Kidney (tissue), 14 donors: ENCODE measurements around the gene RASL11A. TPM values are rescaled to one million over a fixed set of nuclear protein-coding genes. Genes with fewer than 3 reads are reported as not detected.

ENCODE experiments used
- DNase-seq, 5 donors: peaks; one replicate each; pipeline ENCODE4 v3.0.0-alpha.2; 2013 to 2020
- FAIRE-seq: peaks from 2 replicates; lab custom pipeline; 2012; peaks lifted over from hg19 to GRCh38; lab: Jason Lieb, UNC
- H3K27ac ChIP-seq, 2 donors: one replicate each; pipeline ENCODE4 v1.7.0; 2013; ENCODE audit warnings: low read depth in 2 of 2, low read length in 2 of 2, inconsistent platforms in 1 of 2
- H3K27me3 ChIP-seq: one replicate; pipeline ENCODE4 v1.7.1; 2013; ENCODE audit warnings: low read length, inconsistent platforms; ENCODE audit not compliant: control insufficient read depth, insufficient read depth
- H3K36me3 ChIP-seq, 3 donors: one replicate each; pipeline versions ENCODE4 v1.7.0 to v1.7.1; 2013; ENCODE audit warnings: low read length in 3 of 3, control low read depth in 1 of 3, inconsistent platforms in 1 of 3; ENCODE audit not compliant: insufficient read depth in 3 of 3, control insufficient read depth in 2 of 3
- H3K4me1 ChIP-seq, 3 donors: one replicate each; pipeline versions ENCODE4 v1.7.0 to v1.7.1; 2013; ENCODE audit warnings: low read length in 3 of 3, inconsistent platforms in 1 of 3, low read depth in 1 of 3; ENCODE audit not compliant: control insufficient read depth in 2 of 3, insufficient read depth in 2 of 3
- H3K4me3 ChIP-seq, 3 donors: one replicate each; pipeline versions ENCODE4 v1.7.0 to v1.8.1; 2013; ENCODE audit warnings: low read length in 3 of 3, control low read depth in 1 of 3, inconsistent platforms in 1 of 3
- H3K9ac ChIP-seq, 3 donors: one replicate each; pipeline versions ENCODE4 v1.7.0 to v1.7.1; 2013; ENCODE audit warnings: low read length in 3 of 3, control low read depth in 1 of 3, inconsistent platforms in 1 of 3
- H3K9me3 ChIP-seq, 3 donors: one replicate each; pipeline versions ENCODE4 v1.7.0 to v1.7.1; 2013; ENCODE audit warnings: low read length in 3 of 3, control low read depth in 1 of 3, inconsistent platforms in 1 of 3; ENCODE audit not compliant: control insufficient read depth in 2 of 3, insufficient read depth in 1 of 3
- intact Hi-C: fragments of 100-400 bp; cut with DNase I; formaldehyde crosslinking; loops from one replicate; pipeline ENCODE4 v1.11.1; 2022
- polyA plus RNA-seq: library from polyadenylated mRNA; stranded (reverse); fragments of 350-450 nt; fragmentation: Illumina TruSeq; extraction: RNeasy Lipid Tissue Mini Kit (QIAGEN cat#74804); gene quantifications from one replicate; pipeline ENCODE4 v1.2.3, GENCODE V29; 2014; ENCODE audit warnings: low read depth, low replicate concordance; ENCODE audit not compliant: insufficient read depth
- total RNA-seq: library from RNA; stranded (reverse); fragmentation: NEBNext Ultra II Directional; extraction: Animal tissue kit (Norgen Biotek cat#: 25700); gene quantifications from one replicate; pipeline ENCODE4 v1.2.1, GENCODE V29; 2021
- TF ChIP-seq, protein P1 (sequence below): IDR thresholded peaks from 3 replicates; pipeline ENCODE4 v1.5.1; 2012; ENCODE audit warnings: mild to moderate bottlenecking, moderate library complexity, borderline replicate concordance; ENCODE audit not compliant: insufficient read depth; ENCODE audit errors: extremely low read depth
- donor health status: control.
- donor health status: control.
- donor health status: control.
- donor health status: control.
- donor health status: control.
- donor health status: DM: yes; HTN: yes; CAD: no.
- donor health status: Normal renal cell carcinoma (clear cell type).

Gene RASL11A
- total and polyA plus RNA-seq, 2 donors from 2014 or later = 42.4 to 66.6 TPM

DNA sequence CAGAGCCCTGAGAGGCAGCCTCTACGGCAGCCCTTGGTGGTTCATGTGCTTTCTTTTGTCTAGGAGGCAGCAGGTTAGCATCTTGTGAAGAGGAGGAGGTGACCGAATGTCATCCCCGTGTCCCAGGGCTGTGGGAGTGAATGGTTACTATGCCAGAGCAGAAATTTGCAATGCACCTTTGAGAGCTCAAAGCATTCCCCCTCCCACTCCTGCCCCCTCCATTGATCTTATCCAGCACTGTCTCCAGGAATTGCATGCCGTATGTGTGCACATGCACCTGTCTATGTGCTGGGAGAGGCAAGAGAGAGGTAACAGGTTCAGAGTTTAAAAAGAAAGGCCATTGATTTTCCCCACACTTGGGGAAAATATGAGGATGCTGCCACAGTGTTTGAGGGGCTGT, 10.2 kb downstream of the RASL11A start:
- no peaks in the 10 kb centered on the region for H3K9me3 ChIP-seq
- no peaks in the 10 kb centered on the region for H3K36me3 ChIP-seq
- DNase-seq = no peak
- H3K27ac ChIP-seq = no peak overlapping the region
- intact Hi-C loops = no loop called here
- H3K9ac ChIP-seq = no peak overlapping the region
- H3K27me3 ChIP-seq = no peaks in the 10 kb centered on the region
- H3K4me1 ChIP-seq = no peaks in the 10 kb centered on the region
- H3K4me3 ChIP-seq = no peak overlapping the region
- FAIRE-seq = no peak
- TF ChIP-seq, protein P1, sequence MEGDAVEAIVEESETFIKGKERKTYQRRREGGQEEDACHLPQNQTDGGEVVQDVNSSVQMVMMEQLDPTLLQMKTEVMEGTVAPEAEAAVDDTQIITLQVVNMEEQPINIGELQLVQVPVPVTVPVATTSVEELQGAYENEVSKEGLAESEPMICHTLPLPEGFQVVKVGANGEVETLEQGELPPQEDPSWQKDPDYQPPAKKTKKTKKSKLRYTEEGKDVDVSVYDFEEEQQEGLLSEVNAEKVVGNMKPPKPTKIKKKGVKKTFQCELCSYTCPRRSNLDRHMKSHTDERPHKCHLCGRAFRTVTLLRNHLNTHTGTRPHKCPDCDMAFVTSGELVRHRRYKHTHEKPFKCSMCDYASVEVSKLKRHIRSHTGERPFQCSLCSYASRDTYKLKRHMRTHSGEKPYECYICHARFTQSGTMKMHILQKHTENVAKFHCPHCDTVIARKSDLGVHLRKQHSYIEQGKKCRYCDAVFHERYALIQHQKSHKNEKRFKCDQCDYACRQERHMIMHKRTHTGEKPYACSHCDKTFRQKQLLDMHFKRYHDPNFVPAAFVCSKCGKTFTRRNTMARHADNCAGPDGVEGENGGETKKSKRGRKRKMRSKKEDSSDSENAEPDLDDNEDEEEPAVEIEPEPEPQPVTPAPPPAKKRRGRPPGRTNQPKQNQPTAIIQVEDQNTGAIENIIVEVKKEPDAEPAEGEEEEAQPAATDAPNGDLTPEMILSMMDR = no peak

DNA sequence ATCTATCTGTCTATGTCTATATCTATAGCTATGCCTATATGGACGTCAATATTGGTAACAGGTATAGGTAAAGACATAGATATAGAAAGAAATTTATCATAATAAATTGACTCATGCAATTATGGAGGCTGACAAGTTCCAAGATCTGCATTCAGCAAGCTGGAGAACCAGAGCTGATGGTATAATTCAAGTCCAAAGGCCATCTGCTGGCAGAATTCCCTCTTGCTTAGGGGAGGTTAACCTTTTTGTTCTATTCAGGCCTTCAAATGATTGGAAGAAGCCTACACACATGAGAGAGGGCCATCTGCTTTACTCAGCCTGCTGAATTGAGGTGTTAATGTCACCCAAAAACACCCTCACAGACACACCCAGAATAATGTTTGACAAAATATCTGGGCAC, 10.8 kb downstream of the RASL11A start:
- Histone ChIP-seq H3K4me1 (no peaks in the 10 kb centered on the region), H3K27ac (no peak overlapping the region), H3K4me3 (no peak overlapping the region), H3K9me3 (no peaks in the 10 kb centered on the region), H3K9ac (no peak overlapping the region), H3K27me3 (no peaks in the 10 kb centered on the region), H3K36me3 (no peaks in the 10 kb centered on the region)
- FAIRE-seq (no peak), DNase-seq (no peak)
- intact Hi-C loops = no loop called here
- TF ChIP-seq, protein P1 = no peak

DNA sequence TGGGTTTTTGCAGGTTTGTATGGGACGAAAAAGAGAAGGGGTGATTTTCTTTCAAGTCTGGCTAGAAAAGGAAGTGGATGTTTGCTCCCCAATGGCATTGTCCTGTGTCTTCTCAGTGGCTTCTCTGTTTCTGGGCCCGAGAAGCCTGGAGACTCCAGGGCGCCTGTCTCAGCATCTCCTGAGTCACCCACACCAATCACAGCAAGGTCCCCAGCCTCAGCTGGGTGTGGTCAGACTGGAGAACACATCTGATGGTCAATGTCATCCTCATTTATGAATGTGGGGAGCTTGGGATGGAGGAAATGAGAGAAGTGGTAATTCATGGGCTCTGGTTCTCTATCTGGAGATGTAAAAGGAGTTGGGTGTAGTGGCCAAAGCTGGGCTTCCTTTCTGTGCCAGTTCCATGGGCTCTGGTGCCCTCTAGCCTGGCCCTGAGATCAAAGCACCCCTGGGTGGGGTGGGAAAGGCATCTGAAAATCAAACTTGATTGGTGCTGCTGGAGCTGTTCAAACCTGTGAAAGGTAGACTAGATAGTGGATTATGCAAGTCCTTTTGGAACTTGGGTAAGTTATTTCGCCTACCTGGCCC, 13.4 kb downstream of the RASL11A start:
- TF ChIP-seq, protein P1 = peak; percentile 48
- DNase-seq (no peak), FAIRE-seq (no peak)
- H3K27me3 ChIP-seq = no peaks in the 10 kb centered on the region
- no peak overlapping the region for H3K9ac ChIP-seq
- no peaks in the 10 kb centered on the region for H3K36me3 ChIP-seq
- intact Hi-C loops = no loop called here
- no peak overlapping the region for H3K4me3 ChIP-seq
- no peak overlapping the region for H3K27ac ChIP-seq
- no peaks in the 10 kb centered on the region for H3K4me1 ChIP-seq
- no peaks in the 10 kb centered on the region for H3K9me3 ChIP-seq

DNA sequence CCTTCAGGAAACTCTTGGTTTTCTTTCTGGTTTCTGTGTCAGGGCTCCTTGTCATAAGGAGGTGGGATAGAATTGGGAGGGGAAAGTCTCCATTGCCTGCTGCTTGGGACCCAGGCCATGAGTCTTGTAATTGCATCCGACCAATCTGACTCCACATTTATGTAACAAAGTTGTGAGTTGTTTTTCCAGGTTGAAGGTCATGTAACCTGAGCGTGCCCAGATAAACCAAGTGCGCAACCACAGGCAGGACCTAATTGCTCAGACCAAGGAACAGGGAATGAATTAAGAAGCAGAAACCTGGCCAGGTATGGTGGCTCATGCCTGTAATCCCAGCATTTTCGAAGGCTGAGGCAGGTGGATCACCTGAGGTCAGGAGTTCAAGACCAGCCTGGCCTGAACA, 17.8 kb downstream of the RASL11A start:
- TF ChIP-seq, protein P1 = no peak
- no peak overlapping the region for H3K27ac ChIP-seq
- no peaks in the 10 kb centered on the region for H3K27me3 ChIP-seq
- H3K9me3 ChIP-seq = no peaks in the 10 kb centered on the region
- no peak overlapping the region for H3K9ac ChIP-seq
- DNase-seq = peak in 4 of 5 donors; percentile 47 to 66 (median 54)
- FAIRE-seq = no peak
- intact Hi-C loops = no loop called here
- no peak overlapping the region for H3K4me3 ChIP-seq
- no peaks in the 10 kb centered on the region for H3K4me1 ChIP-seq
- no peaks in the 10 kb centered on the region for H3K36me3 ChIP-seq
